ENCODE measurements around the gene PHF12. TPM values are rescaled to one million over a fixed set of nuclear protein-coding genes. Genes with fewer than 3 reads are reported as not detected.

The PHF12 gene
- total RNA-seq, 1 experiment from 2014 or later, result 79.1 TPM

DNA sequence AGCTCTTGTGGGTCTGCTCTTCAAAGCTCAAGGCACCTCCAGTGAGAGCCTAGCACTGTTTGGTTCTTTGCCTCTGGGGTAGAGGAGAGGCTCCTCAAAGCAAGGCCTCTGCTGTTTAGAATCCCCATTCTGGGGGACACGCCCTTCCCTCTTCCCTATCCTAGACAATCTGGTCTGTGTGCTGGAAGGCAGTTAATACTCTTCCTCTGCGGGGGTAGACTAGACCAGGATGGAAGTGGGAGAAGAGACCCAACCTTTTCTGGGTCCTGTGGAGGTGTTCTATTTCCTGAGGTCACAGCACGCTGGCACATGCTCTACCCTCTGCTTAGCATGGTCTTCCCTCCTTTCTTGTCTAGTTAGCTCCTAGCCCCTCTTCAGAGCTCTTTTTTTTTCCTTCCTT, 88.8 kb downstream of the PHF12 start:
- Histone ChIP-seq H3K27me3 (ENCODE audit: control insufficient read depth, insufficient read depth, low read length) (no peaks in the 10 kb centered on the region), H3K36me3 (ENCODE audit: control insufficient read depth, insufficient read depth, low read length) (0 out of 2 replicates have a peak, but pooled peaks cover 4% of the 10 kb centered on the region), H3K9me3 (ENCODE audit: control insufficient read depth, insufficient read depth, low read depth, low read length) (no peaks in the 10 kb centered on the region), H3K27ac (ENCODE audit: low read length) (no peak overlapping the region), H3K4me3 (ENCODE audit: low read depth in 2 of 2, low read length in 2 of 2) (no peak overlapping the region), H3K4me1 (ENCODE audit: control insufficient read depth, insufficient read depth, low read length) (no peaks in the 10 kb centered on the region)
- POLR2A ChIA-PET, result no interaction called here
- no peak for TF ChIP-seq POLR2AphosphoS5 (IDR thresholded peaks at IDR 0.05; ENCODE audit: low read depth, low read length)
- no peak for TF ChIP-seq SIN3A (IDR thresholded peaks at IDR 0.05; ENCODE audit: borderline replicate concordance, insufficient read depth, low read depth, low read length)
- TF ChIP-seq, protein P1, sequence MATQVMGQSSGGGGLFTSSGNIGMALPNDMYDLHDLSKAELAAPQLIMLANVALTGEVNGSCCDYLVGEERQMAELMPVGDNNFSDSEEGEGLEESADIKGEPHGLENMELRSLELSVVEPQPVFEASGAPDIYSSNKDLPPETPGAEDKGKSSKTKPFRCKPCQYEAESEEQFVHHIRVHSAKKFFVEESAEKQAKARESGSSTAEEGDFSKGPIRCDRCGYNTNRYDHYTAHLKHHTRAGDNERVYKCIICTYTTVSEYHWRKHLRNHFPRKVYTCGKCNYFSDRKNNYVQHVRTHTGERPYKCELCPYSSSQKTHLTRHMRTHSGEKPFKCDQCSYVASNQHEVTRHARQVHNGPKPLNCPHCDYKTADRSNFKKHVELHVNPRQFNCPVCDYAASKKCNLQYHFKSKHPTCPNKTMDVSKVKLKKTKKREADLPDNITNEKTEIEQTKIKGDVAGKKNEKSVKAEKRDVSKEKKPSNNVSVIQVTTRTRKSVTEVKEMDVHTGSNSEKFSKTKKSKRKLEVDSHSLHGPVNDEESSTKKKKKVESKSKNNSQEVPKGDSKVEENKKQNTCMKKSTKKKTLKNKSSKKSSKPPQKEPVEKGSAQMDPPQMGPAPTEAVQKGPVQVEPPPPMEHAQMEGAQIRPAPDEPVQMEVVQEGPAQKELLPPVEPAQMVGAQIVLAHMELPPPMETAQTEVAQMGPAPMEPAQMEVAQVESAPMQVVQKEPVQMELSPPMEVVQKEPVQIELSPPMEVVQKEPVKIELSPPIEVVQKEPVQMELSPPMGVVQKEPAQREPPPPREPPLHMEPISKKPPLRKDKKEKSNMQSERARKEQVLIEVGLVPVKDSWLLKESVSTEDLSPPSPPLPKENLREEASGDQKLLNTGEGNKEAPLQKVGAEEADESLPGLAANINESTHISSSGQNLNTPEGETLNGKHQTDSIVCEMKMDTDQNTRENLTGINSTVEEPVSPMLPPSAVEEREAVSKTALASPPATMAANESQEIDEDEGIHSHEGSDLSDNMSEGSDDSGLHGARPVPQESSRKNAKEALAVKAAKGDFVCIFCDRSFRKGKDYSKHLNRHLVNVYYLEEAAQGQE (IDR thresholded peaks at IDR 0.05; ENCODE audit: insufficient read depth in 1 of 2, low read depth in 2 of 2, low read length in 1 of 2), result no peak
- TF ChIP-seq, protein P2, sequence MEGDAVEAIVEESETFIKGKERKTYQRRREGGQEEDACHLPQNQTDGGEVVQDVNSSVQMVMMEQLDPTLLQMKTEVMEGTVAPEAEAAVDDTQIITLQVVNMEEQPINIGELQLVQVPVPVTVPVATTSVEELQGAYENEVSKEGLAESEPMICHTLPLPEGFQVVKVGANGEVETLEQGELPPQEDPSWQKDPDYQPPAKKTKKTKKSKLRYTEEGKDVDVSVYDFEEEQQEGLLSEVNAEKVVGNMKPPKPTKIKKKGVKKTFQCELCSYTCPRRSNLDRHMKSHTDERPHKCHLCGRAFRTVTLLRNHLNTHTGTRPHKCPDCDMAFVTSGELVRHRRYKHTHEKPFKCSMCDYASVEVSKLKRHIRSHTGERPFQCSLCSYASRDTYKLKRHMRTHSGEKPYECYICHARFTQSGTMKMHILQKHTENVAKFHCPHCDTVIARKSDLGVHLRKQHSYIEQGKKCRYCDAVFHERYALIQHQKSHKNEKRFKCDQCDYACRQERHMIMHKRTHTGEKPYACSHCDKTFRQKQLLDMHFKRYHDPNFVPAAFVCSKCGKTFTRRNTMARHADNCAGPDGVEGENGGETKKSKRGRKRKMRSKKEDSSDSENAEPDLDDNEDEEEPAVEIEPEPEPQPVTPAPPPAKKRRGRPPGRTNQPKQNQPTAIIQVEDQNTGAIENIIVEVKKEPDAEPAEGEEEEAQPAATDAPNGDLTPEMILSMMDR (IDR thresholded peaks at IDR 0.05), result no peak
- no peak for TF ChIP-seq TCF7L2 (IDR thresholded peaks at IDR 0.05; ENCODE audit: low read depth, low read length)
- ATAC-seq (no peak), DNase-seq (ENCODE audit: low read depth, low spot score) (no peak)
- no TSS peak for BruUV-seq (replicated peaks)
- in situ Hi-C loops (cut with HindIII; ENCODE audit: low pct_unique_long_range_greater_than_20kb, low sequenced_read_pairs) (no loop called here), intact Hi-C loops (cut with micrococcal nuclease; ENCODE audit: unreplicated experiment) (no loop called here)
- CTCF ChIA-PET, result no interaction called here

GRCh38 chr17:28861393-28862203, 89.7 kb downstream of the PHF12 start:
- Histone ChIP-seq H3K27me3 (ENCODE audit: control insufficient read depth, insufficient read depth, low read length) (no peaks in the 10 kb centered on the region), H3K4me3 (ENCODE audit: low read depth in 2 of 2, low read length in 2 of 2) (no peak overlapping the region), H3K27ac (ENCODE audit: low read length) (no peak overlapping the region), H3K4me1 (ENCODE audit: control insufficient read depth, insufficient read depth, low read length) (no peaks in the 10 kb centered on the region), H3K9me3 (ENCODE audit: control insufficient read depth, insufficient read depth, low read depth, low read length) (no peaks in the 10 kb centered on the region), H3K36me3 (ENCODE audit: control insufficient read depth, insufficient read depth, low read length) (0 out of 2 replicates have a peak, but pooled peaks cover 4% of the 10 kb centered on the region)
- ATAC-seq, result peak; percentile 57
- ChIA-PET CTCF (no interaction called here), POLR2A (no interaction called here)
- 0 out of 2 replicates have a peak, but pooled peaks have one; percentile 17 for TF ChIP-seq POLR2AphosphoS5 (IDR thresholded peaks at IDR 0.05; ENCODE audit: low read depth, low read length)
- TF ChIP-seq SIN3A (IDR thresholded peaks at IDR 0.05; ENCODE audit: borderline replicate concordance, insufficient read depth, low read depth, low read length), result no peak
- TF ChIP-seq TCF7L2 (IDR thresholded peaks at IDR 0.05; ENCODE audit: low read depth, low read length), result no peak
- TF ChIP-seq, protein P2 (IDR thresholded peaks at IDR 0.05), result no peak
- TF ChIP-seq, protein P1 (IDR thresholded peaks at IDR 0.05; ENCODE audit: insufficient read depth in 1 of 2, low read depth in 2 of 2, low read length in 1 of 2), result no peak
- BruUV-seq (replicated peaks), result no TSS peak
- intact Hi-C loops (cut with micrococcal nuclease; ENCODE audit: unreplicated experiment), result no loop called here
- DNase-seq (ENCODE audit: low read depth, low spot score), result no peak
- in situ Hi-C loops (cut with HindIII; ENCODE audit: low pct_unique_long_range_greater_than_20kb, low sequenced_read_pairs), result no loop called here
